Measurements from ENCODE around the gene C2CD2.

The C2CD2 gene

GRCh38 chr21:41900401-41900800, 53.4 kb downstream of the C2CD2 start:
- Histone ChIP-seq H3K18ac (ENCODE audit: low read length) (no peak overlapping the region), H3K79me1 (ENCODE audit: low read depth, low read length) (no peaks in the 10 kb centered on the region), H3K4ac (ENCODE audit: low read length) (no peak overlapping the region), H4K8ac (ENCODE audit: low read depth, low read length) (no peak overlapping the region), H3K4me3 (ENCODE audit: low read length in 2 of 2) (no peak overlapping the region), H2AK5ac (ENCODE audit: low read depth, low read length) (no peak overlapping the region), H2BK15ac (ENCODE audit: low read length) (no peak overlapping the region), H3K36me3 (replicated peaks in 1 of 2; ENCODE audit: control insufficient read depth in 2 of 2, insufficient read depth in 2 of 2, low read length in 2 of 2) (peaks cover 0 to 19% of the 10 kb centered on the region in 2 donors), H2BK12ac (ENCODE audit: low read length) (no peak overlapping the region), H3K27ac (replicated peaks; ENCODE audit: low read length) (no peak overlapping the region), H3K23ac (ENCODE audit: low read depth, low read length, poor library complexity) (no peak overlapping the region), H3K4me2 (ENCODE audit: insufficient read depth, low read length, poor library complexity, severe bottlenecking) (no peak overlapping the region), H2BK5ac (ENCODE audit: low read length) (no peak overlapping the region), H3K4me1 (ENCODE audit: control insufficient read depth in 2 of 2, insufficient read depth in 1 of 2, low read depth in 1 of 2, low read length in 2 of 2) (peaks cover 6 to 22% of the 10 kb centered on the region in 2 donors), H3K9ac (ENCODE audit: low read depth, low read length, poor library complexity) (no peak overlapping the region), H4K91ac (ENCODE audit: low read depth, low read length, poor library complexity) (no peak overlapping the region), H2AFZ (ENCODE audit: low read length) (no peak overlapping the region), H3K14ac (ENCODE audit: low read length) (no peak overlapping the region), H3K9me3 (replicated peaks in 1 of 2; ENCODE audit: control insufficient read depth in 2 of 2, insufficient read depth in 1 of 2, low read depth in 1 of 2, low read length in 2 of 2) (no peaks in the 10 kb centered on the region), H3K27me3 (ENCODE audit: control insufficient read depth in 3 of 3, insufficient read depth in 3 of 3, low read depth in 1 of 3, low read length in 3 of 3) (no peaks in the 10 kb centered on the region), H2BK120ac (ENCODE audit: low read depth, low read length) (no peak overlapping the region)
- DNase-seq (ENCODE audit: low spot score), result no peak
- WGBS, 2 donors (ENCODE audit: extremely low coverage in 2 of 2, insufficient read length in 2 of 2, insufficient replicate concordance in 1 of 2), result no CpG with 5 or more reads among the region's 6 CpGs

- Histone ChIP-seq H2AFZ (ENCODE audit: low read length) (no peak overlapping the region), H2BK5ac (ENCODE audit: low read length) (no peak overlapping the region), H3K27ac (replicated peaks; ENCODE audit: low read length) (no peak overlapping the region), H4K91ac (ENCODE audit: low read depth, low read length, poor library complexity) (no peak overlapping the region), H4K8ac (ENCODE audit: low read depth, low read length) (no peak overlapping the region), H3K14ac (ENCODE audit: low read length) (no peak overlapping the region), H3K9ac (ENCODE audit: low read depth, low read length, poor library complexity) (no peak overlapping the region), H3K23ac (ENCODE audit: low read depth, low read length, poor library complexity) (no peak overlapping the region), H3K79me1 (ENCODE audit: low read depth, low read length) (no peaks in the 10 kb centered on the region), H2BK12ac (ENCODE audit: low read length) (no peak overlapping the region), H2BK15ac (ENCODE audit: low read length) (no peak overlapping the region), H3K4me3 (ENCODE audit: low read length in 2 of 2) (no peak overlapping the region), H3K4ac (ENCODE audit: low read length) (no peak overlapping the region), H3K18ac (ENCODE audit: low read length) (no peak overlapping the region), H3K27me3 (ENCODE audit: control insufficient read depth in 3 of 3, insufficient read depth in 3 of 3, low read depth in 1 of 3, low read length in 3 of 3) (no peaks in the 10 kb centered on the region), H3K36me3 (replicated peaks in 1 of 2; ENCODE audit: control insufficient read depth in 2 of 2, insufficient read depth in 2 of 2, low read length in 2 of 2) (peaks cover 0 to 19% of the 10 kb centered on the region in 2 donors), H2AK5ac (ENCODE audit: low read depth, low read length) (no peak overlapping the region), H2BK120ac (ENCODE audit: low read depth, low read length) (no peak overlapping the region), H3K4me1 (ENCODE audit: control insufficient read depth in 2 of 2, insufficient read depth in 1 of 2, low read depth in 1 of 2, low read length in 2 of 2) (peaks cover 6 to 26% of the 10 kb centered on the region in 2 donors), H3K4me2 (ENCODE audit: insufficient read depth, low read length, poor library complexity, severe bottlenecking) (no peak overlapping the region), H3K9me3 (replicated peaks in 1 of 2; ENCODE audit: control insufficient read depth in 2 of 2, insufficient read depth in 1 of 2, low read depth in 1 of 2, low read length in 2 of 2) (no peaks in the 10 kb centered on the region)
- WGBS, 2 donors (ENCODE audit: extremely low coverage in 2 of 2, insufficient read length in 2 of 2, insufficient replicate concordance in 1 of 2), result no CpG with 5 or more reads among the region's 25 CpGs
- no peak for DNase-seq (ENCODE audit: low spot score)
Observed at GRCh38 chr21:41899426-41900202, 54.2 kb downstream of the C2CD2 start.

GRCh38 chr21:41898998-41899397, 54.8 kb downstream of the C2CD2 start:
- peaks cover 6 to 27% of the 10 kb centered on the region in 2 donors for H3K4me1 ChIP-seq (ENCODE audit: control insufficient read depth in 2 of 2, insufficient read depth in 1 of 2, low read depth in 1 of 2, low read length in 2 of 2)
- no peak overlapping the region for H4K8ac ChIP-seq (ENCODE audit: low read depth, low read length)
- peak overlapping the region; percentile 43 for H2BK12ac ChIP-seq (ENCODE audit: low read length)
- peak overlapping the region; percentile 48 for H2AK5ac ChIP-seq (ENCODE audit: low read depth, low read length)
- peak overlapping the region; percentile 54 for H3K18ac ChIP-seq (ENCODE audit: low read length)
- no peak overlapping the region for H2BK15ac ChIP-seq (ENCODE audit: low read length)
- no peak overlapping the region for H4K91ac ChIP-seq (ENCODE audit: low read depth, low read length, poor library complexity)
- no peaks in the 10 kb centered on the region for H3K27me3 ChIP-seq (ENCODE audit: control insufficient read depth in 3 of 3, insufficient read depth in 3 of 3, low read depth in 1 of 3, low read length in 3 of 3)
- peaks cover 0 to 19% of the 10 kb centered on the region in 2 donors for H3K36me3 ChIP-seq (replicated peaks in 1 of 2; ENCODE audit: control insufficient read depth in 2 of 2, insufficient read depth in 2 of 2, low read length in 2 of 2)
- H3K9me3 ChIP-seq (replicated peaks in 1 of 2; ENCODE audit: control insufficient read depth in 2 of 2, insufficient read depth in 1 of 2, low read depth in 1 of 2, low read length in 2 of 2), result no peaks in the 10 kb centered on the region
- H3K4me2 ChIP-seq (ENCODE audit: insufficient read depth, low read length, poor library complexity, severe bottlenecking), result no peak overlapping the region
- H3K23ac ChIP-seq (ENCODE audit: low read depth, low read length, poor library complexity), result no peak overlapping the region
- no CpG with 5 or more reads among the region's 17 CpGs for WGBS, 2 donors (ENCODE audit: extremely low coverage in 2 of 2, insufficient read length in 2 of 2, insufficient replicate concordance in 1 of 2)
- H2AFZ ChIP-seq (ENCODE audit: low read length), result no peak overlapping the region
- H3K14ac ChIP-seq (ENCODE audit: low read length), result peak overlapping the region; percentile 67
- H3K9ac ChIP-seq (ENCODE audit: low read depth, low read length, poor library complexity), result no peak overlapping the region
- DNase-seq (ENCODE audit: low spot score), result no peak
- no peaks in the 10 kb centered on the region for H3K79me1 ChIP-seq (ENCODE audit: low read depth, low read length)
- H2BK5ac ChIP-seq (ENCODE audit: low read length), result no peak overlapping the region
- no peak overlapping the region for H3K4ac ChIP-seq (ENCODE audit: low read length)
- no peak overlapping the region for H2BK120ac ChIP-seq (ENCODE audit: low read depth, low read length)
- no peak overlapping the region for H3K4me3 ChIP-seq (ENCODE audit: low read length in 2 of 2)
- no peak overlapping the region for H3K27ac ChIP-seq (replicated peaks; ENCODE audit: low read length)

GRCh38 chr21:41897700-41898099, 56.1 kb downstream of the C2CD2 start:
- peaks cover 0 to 19% of the 10 kb centered on the region in 2 donors for H3K36me3 ChIP-seq (replicated peaks in 1 of 2; ENCODE audit: control insufficient read depth in 2 of 2, insufficient read depth in 2 of 2, low read length in 2 of 2)
- H3K23ac ChIP-seq (ENCODE audit: low read depth, low read length, poor library complexity), result no peak overlapping the region
- H3K4me3 ChIP-seq (ENCODE audit: low read length in 2 of 2), result no peak overlapping the region
- H2AK5ac ChIP-seq (ENCODE audit: low read depth, low read length), result peak overlapping the region; percentile 10
- H3K27ac ChIP-seq (replicated peaks; ENCODE audit: low read length), result no peak overlapping the region
- no peak overlapping the region for H2AFZ ChIP-seq (ENCODE audit: low read length)
- peak overlapping the region; percentile 32 for H3K4me2 ChIP-seq (ENCODE audit: insufficient read depth, low read length, poor library complexity, severe bottlenecking)
- no CpG with 5 or more reads among the region's 8 CpGs for WGBS, 2 donors (ENCODE audit: extremely low coverage in 2 of 2, insufficient read length in 2 of 2, insufficient replicate concordance in 1 of 2)
- DNase-seq (ENCODE audit: low spot score), result peak; percentile 21
- H3K9ac ChIP-seq (ENCODE audit: low read depth, low read length, poor library complexity), result no peak overlapping the region
- peak overlapping the region; percentile 21 for H2BK5ac ChIP-seq (ENCODE audit: low read length)
- no peak overlapping the region for H2BK12ac ChIP-seq (ENCODE audit: low read length)
- H2BK15ac ChIP-seq (ENCODE audit: low read length), result no peak overlapping the region
- H3K4me1 ChIP-seq (ENCODE audit: control insufficient read depth in 2 of 2, insufficient read depth in 1 of 2, low read depth in 1 of 2, low read length in 2 of 2), result peaks cover 6 to 27% of the 10 kb centered on the region in 2 donors
- H3K14ac ChIP-seq (ENCODE audit: low read length), result peak overlapping the region; percentile 25
- no peak overlapping the region for H2BK120ac ChIP-seq (ENCODE audit: low read depth, low read length)
- no peak overlapping the region for H4K8ac ChIP-seq (ENCODE audit: low read depth, low read length)
- no peak overlapping the region for H3K4ac ChIP-seq (ENCODE audit: low read length)
- peak overlapping the region; percentile 88 for H3K18ac ChIP-seq (ENCODE audit: low read length)
- H4K91ac ChIP-seq (ENCODE audit: low read depth, low read length, poor library complexity), result no peak overlapping the region
- no peaks in the 10 kb centered on the region for H3K9me3 ChIP-seq (replicated peaks in 1 of 2; ENCODE audit: control insufficient read depth in 2 of 2, insufficient read depth in 1 of 2, low read depth in 1 of 2, low read length in 2 of 2)
- no peaks in the 10 kb centered on the region for H3K27me3 ChIP-seq (ENCODE audit: control insufficient read depth in 3 of 3, insufficient read depth in 3 of 3, low read depth in 1 of 3, low read length in 3 of 3)
- no peaks in the 10 kb centered on the region for H3K79me1 ChIP-seq (ENCODE audit: low read depth, low read length)

All from neuronal stem cell (in vitro differentiated cells).